HepG2 (cell line): ENCODE measurements around the gene EIF1. TPM values are rescaled to one million over a fixed set of nuclear protein-coding genes. Genes with fewer than 3 reads are reported as not detected.

Source experiments
- ARNT2 ChIP-seq: sonication (generic); formaldehyde crosslinking; IDR thresholded peaks from 2 replicates; pipeline ENCODE4 v1.8.0; 2022; ENCODE audit warnings: mild to moderate bottlenecking, low read depth, missing genetic modification reagents, moderate library complexity
- CREB1 ChIP-seq, 2 experiments: fragments of 450-650 bp in 1 of 2; IDR thresholded peaks; 2 replicates each; pipeline ENCODE4 v1.6.1; 2016 to 2017; ENCODE audit warnings: control low read depth in 1 of 2, mild to moderate bottlenecking in 1 of 2, missing compliant biosample characterization in 1 of 2, missing genetic modification characterization in 1 of 2
- DNMT1 ChIP-seq: sonication (generic); formaldehyde crosslinking; IDR thresholded peaks from 2 replicates; pipeline ENCODE4 v1.5.1; 2020; ENCODE audit warnings: mild to moderate bottlenecking, missing genetic modification reagents
- FOXC1 ChIP-seq: sonication (generic); formaldehyde crosslinking; IDR thresholded peaks from 2 replicates; pipeline ENCODE4 v1.8.0; 2022; ENCODE audit warnings: mild to moderate bottlenecking, missing genetic modification reagents, borderline replicate concordance
- MTF1 ChIP-seq: sonication (generic); formaldehyde crosslinking; IDR thresholded peaks from 2 replicates; pipeline ENCODE4 v1.5.0; 2020; ENCODE audit warnings: missing genetic modification reagents
- TRIM24 ChIP-seq: sonication (generic); formaldehyde crosslinking; IDR thresholded peaks from 2 replicates; pipeline ENCODE4 v1.8.0; 2022; ENCODE audit warnings: mild to moderate bottlenecking, missing genetic modification reagents
- YEATS2 ChIP-seq: sonication (generic); formaldehyde crosslinking; IDR thresholded peaks from 2 replicates; pipeline ENCODE4 v1.4.0; 2020; ENCODE audit warnings: missing genetic modification reagents, borderline replicate concordance
- ZNF207 ChIP-seq: fragments of 450-650 bp; IDR thresholded peaks from 2 replicates; pipeline ENCODE4 v1.6.1; 2016; ENCODE audit warnings: antibody characterized with exemption, borderline replicate concordance
- ZNF350 ChIP-seq: sonication (generic); formaldehyde crosslinking; IDR thresholded peaks from 2 replicates; pipeline ENCODE4 v1.4.0; 2020; ENCODE audit warnings: mild to moderate bottlenecking, low read depth, missing genetic modification reagents, borderline replicate concordance
- ZNF589 ChIP-seq: sonication (generic); formaldehyde crosslinking; conservative IDR thresholded peaks from 2 replicates; pipeline ENCODE4 v1.8.0; 2022; ENCODE audit warnings: mild to moderate bottlenecking, moderate library complexity, missing genetic modification reagents
- ZNF724P ChIP-seq: sonication (generic); formaldehyde crosslinking; IDR thresholded peaks from 2 replicates; pipeline ENCODE4 v1.8.0; 2022; ENCODE audit warnings: missing genetic modification reagents, borderline replicate concordance
- ZNF766 ChIP-seq: sonication (generic); formaldehyde crosslinking; IDR thresholded peaks from 2 replicates; pipeline ENCODE4 v1.5.0; 2020; ENCODE audit warnings: missing genetic modification reagents, borderline replicate concordance
- polyA plus RNA-seq, 8 experiments: library from polyadenylated mRNA; depleted of rRNA in 3 of 8; stranded (reverse) in 7 of 8; unstranded in 1 of 8; fragments of >200 nt; fragmentation: Illumina TruSeq in 4 of 8; extraction: Trizol in 4 of 8; gene quantifications; 2 replicates each; pipeline versions ENCODE4 v1.2.1 to v1.2.3, GENCODE V29; 2011 to 2016; ENCODE audit warnings: low read depth in 4 of 8, missing spikeins in 1 of 8, mixed read lengths in 1 of 8; ENCODE audit not compliant: insufficient read depth in 1 of 8
- total RNA-seq, 5 experiments: library from RNA; depleted of rRNA; stranded (reverse); fragments of >200 nt; fragmentation: Illumina TruSeq; extraction: Trizol; gene quantifications; 2 replicates each; pipeline ENCODE4 v1.2.3, GENCODE V29; 2016; ENCODE audit warnings: low read depth in 1 of 5
- TF ChIP-seq, protein P1 (sequence below): sonication (generic); formaldehyde crosslinking; IDR thresholded peaks from 2 replicates; pipeline ENCODE4 v1.4.0; 2020; ENCODE audit warnings: missing genetic modification reagents
- TF ChIP-seq, protein P2 (sequence below): sonication (generic); formaldehyde crosslinking; IDR thresholded peaks from 2 replicates; pipeline ENCODE4 v1.5.0; 2020; ENCODE audit warnings: mild to moderate bottlenecking, missing genetic modification reagents
- TF ChIP-seq, protein P3 (sequence below): sonication (generic); formaldehyde crosslinking; IDR thresholded peaks from 2 replicates; pipeline ENCODE4 v1.8.1; 2023; ENCODE audit warnings: mild to moderate bottlenecking, moderate library complexity, missing genetic modification reagents
- TF ChIP-seq, protein P4 (sequence below): sonication (generic); formaldehyde crosslinking; IDR thresholded peaks from 2 replicates; pipeline ENCODE4 v1.8.1; 2022; ENCODE audit warnings: low read depth, mild to moderate bottlenecking, missing genetic modification reagents

EIF1 gene
- total and polyA plus RNA-seq, 2 of the 13 experiments (the other 11 are each of a cell fraction or from before 2014, with no cell fraction given) = 147 to 517 TPM

DNA sequence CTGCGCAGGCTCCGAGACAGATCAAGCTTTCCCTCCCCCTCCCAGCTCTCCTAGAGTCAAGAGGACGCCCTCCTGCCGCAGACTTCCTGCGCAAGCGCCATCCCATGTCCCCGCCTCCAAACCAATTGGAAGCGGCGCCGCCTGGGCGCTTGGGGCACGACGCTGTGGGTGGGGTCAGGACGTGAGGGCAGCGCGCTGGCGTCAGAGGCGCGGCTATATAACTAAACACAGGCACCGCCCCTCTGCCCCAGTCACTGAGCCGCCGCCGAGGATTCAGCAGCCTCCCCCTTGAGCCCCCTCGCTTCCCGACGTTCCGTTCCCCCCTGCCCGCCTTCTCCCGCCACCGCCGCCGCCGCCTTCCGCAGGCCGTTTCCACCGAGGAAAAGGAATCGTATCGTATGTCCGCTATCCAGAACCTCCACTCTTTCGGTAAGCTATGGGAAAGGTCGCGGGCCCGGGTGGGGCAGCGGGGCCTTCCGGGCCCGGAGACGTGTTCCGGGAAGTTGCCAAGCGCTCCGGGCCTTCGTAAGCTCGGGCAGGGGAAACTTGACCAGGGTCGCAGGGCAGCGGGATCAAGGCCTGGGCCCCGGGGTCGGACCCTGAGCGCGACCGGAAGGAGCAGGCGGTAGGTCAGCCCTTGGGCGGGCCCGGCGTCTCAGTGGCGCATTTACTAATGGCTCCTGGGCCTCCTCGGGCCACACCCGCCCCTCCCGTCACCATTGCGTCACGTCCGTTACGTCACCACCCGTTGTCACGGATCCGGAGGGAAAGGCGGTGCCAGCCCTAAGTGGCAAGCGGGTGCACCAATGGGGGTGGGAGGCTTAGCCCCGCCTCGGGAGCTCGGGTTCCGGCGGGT, at the start of gene EIF1 (continued):
- TF ChIP-seq, protein P1, sequence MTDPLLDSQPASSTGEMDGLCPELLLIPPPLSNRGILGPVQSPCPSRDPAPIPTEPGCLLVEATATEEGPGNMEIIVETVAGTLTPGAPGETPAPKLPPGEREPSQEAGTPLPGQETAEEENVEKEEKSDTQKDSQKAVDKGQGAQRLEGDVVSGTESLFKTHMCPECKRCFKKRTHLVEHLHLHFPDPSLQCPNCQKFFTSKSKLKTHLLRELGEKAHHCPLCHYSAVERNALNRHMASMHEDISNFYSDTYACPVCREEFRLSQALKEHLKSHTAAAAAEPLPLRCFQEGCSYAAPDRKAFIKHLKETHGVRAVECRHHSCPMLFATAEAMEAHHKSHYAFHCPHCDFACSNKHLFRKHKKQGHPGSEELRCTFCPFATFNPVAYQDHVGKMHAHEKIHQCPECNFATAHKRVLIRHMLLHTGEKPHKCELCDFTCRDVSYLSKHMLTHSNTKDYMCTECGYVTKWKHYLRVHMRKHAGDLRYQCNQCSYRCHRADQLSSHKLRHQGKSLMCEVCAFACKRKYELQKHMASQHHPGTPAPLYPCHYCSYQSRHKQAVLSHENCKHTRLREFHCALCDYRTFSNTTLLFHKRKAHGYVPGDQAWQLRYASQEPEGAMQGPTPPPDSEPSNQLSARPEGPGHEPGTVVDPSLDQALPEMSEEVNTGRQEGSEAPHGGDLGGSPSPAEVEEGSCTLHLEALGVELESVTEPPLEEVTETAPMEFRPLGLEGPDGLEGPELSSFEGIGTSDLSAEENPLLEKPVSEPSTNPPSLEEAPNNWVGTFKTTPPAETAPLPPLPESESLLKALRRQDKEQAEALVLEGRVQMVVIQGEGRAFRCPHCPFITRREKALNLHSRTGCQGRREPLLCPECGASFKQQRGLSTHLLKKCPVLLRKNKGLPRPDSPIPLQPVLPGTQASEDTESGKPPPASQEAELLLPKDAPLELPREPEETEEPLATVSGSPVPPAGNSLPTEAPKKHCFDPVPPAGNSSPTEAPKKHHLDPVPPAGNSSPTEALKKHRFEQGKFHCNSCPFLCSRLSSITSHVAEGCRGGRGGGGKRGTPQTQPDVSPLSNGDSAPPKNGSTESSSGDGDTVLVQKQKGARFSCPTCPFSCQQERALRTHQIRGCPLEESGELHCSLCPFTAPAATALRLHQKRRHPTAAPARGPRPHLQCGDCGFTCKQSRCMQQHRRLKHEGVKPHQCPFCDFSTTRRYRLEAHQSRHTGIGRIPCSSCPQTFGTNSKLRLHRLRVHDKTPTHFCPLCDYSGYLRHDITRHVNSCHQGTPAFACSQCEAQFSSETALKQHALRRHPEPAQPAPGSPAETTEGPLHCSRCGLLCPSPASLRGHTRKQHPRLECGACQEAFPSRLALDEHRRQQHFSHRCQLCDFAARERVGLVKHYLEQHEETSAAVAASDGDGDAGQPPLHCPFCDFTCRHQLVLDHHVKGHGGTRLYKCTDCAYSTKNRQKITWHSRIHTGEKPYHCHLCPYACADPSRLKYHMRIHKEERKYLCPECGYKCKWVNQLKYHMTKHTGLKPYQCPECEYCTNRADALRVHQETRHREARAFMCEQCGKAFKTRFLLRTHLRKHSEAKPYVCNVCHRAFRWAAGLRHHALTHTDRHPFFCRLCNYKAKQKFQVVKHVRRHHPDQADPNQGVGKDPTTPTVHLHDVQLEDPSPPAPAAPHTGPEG (CRISPR knock-in tag) = no peak
- TF ChIP-seq FOXC1 (CRISPR knock-in tag) (no peak; the same call in 1 of the 2 replicates), YEATS2 (CRISPR knock-in tag) (peak; percentile 92), ZNF724P (CRISPR knock-in tag) (peak; percentile 64; the same call in 1 of the 2 replicates), TRIM24 (CRISPR knock-in tag) (no peak), ZNF589 (CRISPR knock-in tag) (peak; percentile 70; the same call in 1 of the 2 replicates), CREB1 (IDR thresholded peaks at IDR 0.05) (peak; percentile 100), CREB1 (CRISPR knock-in tag; IDR thresholded peaks at IDR 0.05) (peak; percentile 98), ZNF207 (no peak), ZNF350 (peak; percentile 99), DNMT1 (CRISPR knock-in tag) (peak; percentile 89), ARNT2 (CRISPR knock-in tag) (peak; percentile 84), MTF1 (CRISPR knock-in tag) (no peak; the same call in 1 of the 2 replicates), ZNF766 (CRISPR knock-in tag) (peak; percentile 80; the same call in 1 of the 2 replicates)
- TF ChIP-seq, protein P2, sequence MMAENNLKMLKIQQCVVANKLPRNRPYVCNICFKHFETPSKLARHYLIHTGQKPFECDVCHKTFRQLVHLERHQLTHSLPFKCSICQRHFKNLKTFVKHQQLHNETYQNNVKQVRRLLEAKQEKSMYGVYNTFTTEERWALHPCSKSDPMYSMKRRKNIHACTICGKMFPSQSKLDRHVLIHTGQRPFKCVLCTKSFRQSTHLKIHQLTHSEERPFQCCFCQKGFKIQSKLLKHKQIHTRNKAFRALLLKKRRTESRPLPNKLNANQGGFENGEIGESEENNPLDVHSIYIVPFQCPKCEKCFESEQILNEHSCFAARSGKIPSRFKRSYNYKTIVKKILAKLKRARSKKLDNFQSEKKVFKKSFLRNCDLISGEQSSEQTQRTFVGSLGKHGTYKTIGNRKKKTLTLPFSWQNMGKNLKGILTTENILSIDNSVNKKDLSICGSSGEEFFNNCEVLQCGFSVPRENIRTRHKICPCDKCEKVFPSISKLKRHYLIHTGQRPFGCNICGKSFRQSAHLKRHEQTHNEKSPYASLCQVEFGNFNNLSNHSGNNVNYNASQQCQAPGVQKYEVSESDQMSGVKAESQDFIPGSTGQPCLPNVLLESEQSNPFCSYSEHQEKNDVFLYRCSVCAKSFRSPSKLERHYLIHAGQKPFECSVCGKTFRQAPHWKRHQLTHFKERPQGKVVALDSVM (CRISPR knock-in tag) = peak; percentile 78
- TF ChIP-seq, protein P3, sequence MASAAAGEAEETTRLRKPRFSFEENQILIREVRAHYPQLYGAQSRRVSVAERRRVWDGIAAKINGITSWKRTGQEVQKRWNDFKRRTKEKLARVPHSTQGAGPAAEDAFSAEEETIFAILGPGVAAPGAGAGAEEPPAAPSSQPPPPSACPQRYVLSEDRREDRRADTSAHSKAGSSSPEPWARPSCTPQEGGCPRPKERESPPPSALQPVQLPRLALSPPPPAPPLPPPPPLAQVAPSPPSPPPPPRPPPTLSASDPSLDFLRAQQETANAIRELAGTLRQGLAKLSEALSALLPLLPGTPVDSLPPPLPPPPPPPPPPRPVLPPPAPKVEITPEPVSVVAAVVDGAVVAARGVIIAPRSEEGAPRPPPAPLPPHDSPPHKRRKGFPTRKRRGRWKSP = no peak; the same call in 1 of the 2 replicates
- TF ChIP-seq, protein P4, sequence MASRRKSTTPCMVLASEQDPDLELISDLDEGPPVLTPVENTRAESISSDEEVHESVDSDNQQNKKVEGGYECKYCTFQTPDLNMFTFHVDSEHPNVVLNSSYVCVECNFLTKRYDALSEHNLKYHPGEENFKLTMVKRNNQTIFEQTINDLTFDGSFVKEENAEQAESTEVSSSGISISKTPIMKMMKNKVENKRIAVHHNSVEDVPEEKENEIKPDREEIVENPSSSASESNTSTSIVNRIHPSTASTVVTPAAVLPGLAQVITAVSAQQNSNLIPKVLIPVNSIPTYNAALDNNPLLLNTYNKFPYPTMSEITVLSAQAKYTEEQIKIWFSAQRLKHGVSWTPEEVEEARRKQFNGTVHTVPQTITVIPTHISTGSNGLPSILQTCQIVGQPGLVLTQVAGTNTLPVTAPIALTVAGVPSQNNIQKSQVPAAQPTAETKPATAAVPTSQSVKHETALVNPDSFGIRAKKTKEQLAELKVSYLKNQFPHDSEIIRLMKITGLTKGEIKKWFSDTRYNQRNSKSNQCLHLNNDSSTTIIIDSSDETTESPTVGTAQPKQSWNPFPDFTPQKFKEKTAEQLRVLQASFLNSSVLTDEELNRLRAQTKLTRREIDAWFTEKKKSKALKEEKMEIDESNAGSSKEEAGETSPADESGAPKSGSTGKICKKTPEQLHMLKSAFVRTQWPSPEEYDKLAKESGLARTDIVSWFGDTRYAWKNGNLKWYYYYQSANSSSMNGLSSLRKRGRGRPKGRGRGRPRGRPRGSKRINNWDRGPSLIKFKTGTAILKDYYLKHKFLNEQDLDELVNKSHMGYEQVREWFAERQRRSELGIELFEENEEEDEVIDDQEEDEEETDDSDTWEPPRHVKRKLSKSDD (CRISPR knock-in tag) = peak; percentile 88
